ENCODE measurements around the gene PRKAG1.

The PRKAG1 gene

DNA sequence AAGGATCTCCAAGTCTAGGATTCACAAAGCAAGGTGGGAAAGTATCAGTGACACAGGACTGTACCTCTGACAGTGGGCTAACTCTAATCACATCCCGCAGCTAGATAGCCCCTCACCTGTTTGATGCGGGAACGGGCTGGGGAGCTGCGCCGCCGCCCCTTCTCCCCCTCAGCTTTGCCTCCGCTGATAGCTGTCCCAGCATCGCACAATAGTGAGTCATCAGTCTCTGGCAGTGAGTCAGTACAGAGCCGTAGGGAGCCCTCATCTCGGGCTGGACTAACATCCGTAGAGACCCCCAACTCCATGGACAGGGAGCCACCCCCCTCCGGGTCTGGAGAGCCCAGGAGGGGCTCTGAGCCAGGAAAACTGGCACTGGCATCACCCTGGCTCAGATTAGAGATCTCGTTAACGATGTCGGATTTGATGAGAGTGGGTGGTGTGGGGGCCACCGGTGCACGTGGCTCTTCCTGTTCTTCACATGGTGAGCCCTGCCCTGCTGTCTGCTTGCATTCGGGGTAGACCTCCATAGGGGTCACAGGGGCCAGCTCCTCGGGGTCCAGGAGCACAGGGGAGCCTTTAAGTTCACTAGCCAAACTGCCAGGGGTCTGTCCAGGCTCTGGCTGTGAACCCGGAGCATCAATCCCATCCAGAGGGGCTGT, 31.1 kb upstream of the PRKAG1 start:
- peak; percentile 50 for DNase-seq

DNA sequence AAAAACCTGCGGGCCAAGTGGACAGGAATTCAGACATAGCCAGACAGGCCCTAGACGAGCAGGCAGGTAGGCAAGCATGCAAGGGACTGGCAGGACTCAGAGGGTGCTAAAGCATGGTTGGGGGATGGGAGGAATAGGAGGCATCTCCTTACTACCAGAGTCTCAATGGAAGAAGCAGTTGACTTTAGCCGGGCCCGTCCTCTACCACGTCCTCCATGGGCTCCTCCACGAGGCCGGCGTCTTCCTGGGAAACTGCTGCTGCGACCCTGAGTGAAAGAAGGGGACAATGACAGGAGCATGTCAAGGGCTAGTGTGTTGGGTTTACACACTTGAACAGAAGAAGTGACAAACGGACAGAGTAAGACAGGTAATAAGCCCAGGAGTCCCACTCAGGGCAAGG, 30.4 kb upstream of the PRKAG1 start:
- DNase-seq: no peak

- DNase-seq: no peak
Observed at GRCh38 chr12:49046129-49046895, 27.7 kb upstream of the PRKAG1 start.

DNA sequence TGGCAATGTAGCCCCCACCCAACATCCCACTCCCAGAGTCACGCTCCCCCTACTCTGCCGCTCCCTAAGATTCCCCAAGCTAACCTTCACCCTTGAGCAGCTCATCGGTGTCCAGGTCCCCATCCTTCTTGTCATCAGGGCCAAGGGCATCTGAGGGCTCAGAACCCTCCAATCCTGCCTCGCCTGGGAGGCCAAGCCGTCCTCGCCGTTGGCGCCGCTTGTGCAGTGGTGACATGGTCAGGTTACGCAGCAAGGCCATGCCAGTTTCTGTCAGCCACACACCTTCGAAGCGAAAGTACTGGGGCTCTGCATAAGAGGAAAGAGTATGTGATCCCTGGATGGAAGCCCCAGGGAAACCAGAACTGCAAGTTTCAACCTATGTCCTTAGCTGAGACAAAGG, 26.1 kb upstream of the PRKAG1 start:
- DNase-seq: no peak

DNA sequence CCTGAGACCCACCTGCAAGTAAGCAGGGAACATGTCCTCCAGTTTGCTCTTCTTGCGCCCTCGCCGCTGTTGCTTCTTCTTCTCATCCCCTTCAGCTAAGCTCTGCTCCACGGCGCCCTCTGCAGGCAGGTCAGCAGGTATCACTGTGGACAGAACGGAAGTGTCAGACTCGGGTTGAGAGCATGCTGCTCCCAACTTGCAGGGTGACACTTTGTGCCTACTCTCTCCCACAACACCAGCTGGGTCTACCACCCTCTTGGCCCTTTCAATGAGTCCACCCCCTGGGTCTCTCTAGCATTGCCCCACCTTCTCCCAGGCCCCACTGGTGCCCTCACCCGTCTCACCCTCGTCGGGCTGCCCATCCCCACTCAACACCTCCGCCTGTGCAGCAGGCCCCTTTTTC, 25.3 kb upstream of the PRKAG1 start:
- peak; percentile 52 for DNase-seq

DNA sequence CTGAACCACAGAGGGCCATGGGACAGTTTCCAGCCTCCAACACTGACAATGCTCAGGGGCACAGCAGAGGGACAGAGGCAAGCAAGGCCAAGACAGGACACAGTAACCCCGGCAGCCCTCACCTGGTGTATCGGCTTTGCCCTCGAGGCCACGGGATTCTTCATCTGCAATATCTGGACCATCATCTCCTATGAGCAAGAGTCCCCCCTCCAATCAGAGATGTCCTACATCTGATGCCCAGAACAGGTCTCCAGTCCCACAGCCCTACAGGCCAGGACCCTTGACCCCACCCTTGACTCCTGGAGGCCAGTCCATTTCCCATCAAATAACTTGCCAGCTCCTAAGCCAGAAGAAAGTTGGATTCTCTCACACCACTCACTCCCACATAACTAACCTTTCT, 24.7 kb upstream of the PRKAG1 start:
- no peak for DNase-seq

DNA sequence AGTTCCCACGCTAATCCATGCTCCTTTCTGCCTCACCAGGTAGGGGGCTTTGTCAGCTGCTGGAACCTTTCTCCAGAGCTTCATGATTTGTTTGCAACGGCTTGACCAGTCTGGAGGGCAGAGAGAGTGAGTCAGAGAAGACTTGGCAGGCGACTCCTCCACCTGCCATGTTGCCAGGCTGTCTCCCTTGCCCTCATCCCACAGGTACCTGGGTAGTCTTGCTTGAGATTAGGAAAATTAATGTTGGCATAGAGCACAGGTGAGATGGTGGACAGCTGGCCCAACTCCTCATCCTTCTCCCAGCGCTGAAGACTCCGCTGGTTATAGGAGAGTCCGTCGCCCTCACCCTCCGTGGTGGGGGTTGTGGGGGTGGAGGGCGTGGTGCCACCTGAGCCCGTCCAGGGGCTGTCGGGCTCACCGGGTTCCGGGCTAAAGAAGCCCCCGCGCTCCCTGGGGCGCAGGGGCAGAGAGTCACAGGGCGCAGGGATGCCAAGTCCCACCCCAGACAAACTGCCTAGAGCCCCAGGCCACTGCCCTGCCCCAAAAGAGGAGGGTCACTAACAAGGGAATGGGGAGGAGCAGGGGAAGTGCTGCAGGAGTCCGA, 23.4 kb upstream of the PRKAG1 start:
- DNase-seq: no peak

GRCh38 chr12:49041036-49041880, 22.7 kb upstream of the PRKAG1 start:
- no peak for DNase-seq

GRCh38 chr12:49040364-49040855, 21.8 kb upstream of the PRKAG1 start:
- no peak for DNase-seq

DNA sequence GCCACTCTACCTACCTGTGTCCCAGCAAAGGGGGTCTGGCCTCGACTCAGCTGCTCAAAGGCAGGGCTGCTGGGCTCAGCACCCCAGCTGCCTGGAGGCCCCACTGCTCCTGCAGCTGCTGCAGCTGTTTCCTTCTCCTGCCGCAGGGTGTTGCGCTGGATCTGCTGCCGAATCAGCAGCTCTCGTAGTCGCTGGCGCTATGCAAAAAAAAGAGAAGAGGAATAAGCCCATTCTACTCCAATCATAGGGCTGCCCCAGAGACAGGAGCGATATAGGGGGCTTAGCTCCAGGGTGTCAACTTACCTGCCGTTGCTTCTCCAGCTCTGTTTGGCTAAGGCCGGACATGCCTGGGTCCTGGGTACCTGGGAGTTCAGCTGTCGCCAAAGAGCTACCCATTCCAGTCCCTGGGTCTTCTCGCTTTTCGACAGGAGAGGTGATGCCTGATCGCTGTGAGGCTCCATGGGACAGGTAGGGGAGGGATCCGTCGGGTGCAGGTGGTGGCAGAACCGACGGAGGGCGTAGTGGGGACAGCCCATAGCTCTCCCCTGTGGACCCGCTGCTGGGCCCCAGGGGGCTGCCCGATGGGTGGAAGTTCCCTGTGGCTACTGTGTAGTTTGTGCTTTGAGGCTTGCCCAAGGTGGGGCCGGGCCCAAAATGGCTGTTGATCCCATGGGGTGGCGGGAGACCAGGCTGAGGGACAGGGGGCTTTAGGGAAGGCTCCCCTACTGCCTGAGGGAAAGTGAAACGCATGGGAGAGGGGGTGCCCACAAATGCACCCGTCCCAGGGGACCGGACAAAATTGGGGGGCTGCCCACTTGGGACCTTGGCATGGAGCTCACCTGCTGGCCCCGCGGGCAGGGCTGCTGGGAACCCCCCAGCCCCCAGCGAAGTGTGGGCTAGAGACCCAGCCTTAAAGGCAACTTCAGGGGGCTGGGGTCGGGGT, 21.1 kb upstream of the PRKAG1 start:
- no peak for DNase-seq

DNA sequence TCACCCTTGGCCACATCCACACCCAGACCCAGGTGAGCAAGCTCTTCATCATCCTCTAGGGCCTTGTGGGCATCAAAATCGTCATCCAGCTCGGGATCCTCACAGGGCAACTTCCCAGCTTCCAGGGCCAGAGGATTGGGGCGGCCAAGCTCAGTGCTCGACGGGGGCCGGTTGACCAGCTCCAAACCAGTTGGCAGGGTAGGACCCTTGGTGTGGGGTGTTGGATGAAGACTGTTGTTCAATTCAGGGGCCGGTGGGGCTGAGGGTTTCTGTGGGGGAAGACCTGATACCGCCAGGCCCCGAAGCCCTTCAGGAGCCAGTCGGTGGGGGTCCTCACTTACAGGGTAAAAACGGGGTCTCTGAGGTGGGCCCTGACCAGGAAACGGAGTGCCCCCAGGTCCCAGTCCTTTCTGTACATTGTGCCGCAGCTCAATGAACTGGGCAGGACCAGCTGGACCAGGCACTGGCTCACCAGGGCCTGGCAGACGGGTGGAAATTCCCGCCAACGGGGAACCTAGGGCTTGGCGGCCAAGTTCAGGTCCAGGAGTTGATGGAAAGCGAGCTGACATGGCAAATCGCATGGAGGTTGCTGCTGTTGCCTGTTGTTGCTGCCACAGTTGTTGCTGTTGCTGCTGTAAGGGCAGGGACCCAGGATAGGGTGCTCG, 19.8 kb upstream of the PRKAG1 start:
- DNase-seq: no peak

DNA sequence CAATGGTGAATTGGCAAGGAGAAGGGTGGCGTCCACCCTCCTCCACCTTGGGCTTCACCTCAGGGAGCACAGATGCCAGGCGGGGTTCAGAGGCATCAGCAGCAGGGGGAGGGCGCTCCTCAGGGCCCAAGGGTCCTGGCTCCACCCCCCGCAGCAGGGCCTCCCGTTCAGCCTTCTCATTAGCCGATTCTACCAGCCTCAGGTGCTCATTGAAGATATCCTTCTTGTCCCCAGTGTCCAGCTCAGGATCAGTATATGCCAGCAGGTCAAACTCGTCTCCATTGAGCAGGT, 19.3 kb upstream of the PRKAG1 start:
- no peak for DNase-seq

DNA sequence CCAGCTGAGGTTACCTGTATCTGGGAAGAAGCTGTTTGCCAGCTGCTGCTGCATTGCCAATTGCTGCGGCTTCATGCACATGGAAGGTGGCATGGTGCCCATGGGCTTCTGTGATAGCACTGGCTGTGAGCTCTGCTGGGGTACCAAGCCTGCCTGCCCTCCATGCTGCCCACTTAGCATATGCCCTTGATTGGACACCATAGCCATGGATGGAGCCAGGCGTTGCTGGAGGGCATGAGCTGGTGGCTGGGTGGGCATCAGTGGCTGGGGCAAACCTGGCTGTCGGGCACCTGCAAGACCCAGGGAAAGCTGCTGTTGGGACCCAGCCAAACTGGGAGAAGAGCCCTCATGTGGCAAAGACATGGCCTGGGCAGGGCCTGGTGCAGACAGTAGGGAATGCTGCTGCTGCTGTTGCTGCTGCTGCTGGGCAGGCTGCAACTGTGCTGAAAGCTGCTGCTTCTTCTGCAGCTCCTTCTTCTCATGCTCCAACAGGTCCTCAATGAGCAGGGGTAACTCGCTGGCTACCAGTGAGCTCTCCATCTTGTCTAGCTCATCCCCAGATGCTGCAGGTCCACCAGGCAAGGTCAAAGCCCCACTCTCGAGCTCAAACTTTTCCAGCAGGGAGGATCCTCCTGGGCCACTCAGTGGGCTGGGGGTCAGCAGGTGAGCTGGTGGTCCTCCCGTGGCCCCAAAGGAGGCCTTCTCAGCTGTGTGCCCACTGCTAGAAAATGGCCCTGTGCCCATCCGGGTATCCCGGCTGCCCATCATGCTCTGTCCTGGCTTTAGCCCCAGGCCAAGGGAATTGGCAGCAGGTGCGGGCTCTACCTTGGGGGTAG, 18.8 kb upstream of the PRKAG1 start:
- no peak for DNase-seq

- DNase-seq: no peak
Observed at GRCh38 chr12:49036029-49036428, 17.5 kb upstream of the PRKAG1 start.

DNA sequence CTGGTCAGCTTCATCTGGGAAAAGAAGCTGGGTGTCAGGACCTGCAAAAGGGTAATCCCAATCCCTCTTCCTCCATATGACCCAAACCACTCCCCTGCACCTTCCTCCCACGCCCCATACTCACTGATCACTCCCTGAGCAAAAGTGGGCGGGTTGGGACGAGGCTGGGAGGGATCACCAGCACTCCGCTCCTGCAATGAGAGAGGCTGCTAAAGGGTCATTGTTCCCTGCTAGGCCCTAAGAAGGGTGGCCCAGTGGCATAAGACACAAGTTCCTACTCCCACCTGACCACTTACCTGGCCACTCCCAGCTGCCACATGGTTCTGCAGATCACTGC, 15.7 kb upstream of the PRKAG1 start:
- no peak for DNase-seq

GRCh38 chr12:49033611-49034285, 15.2 kb upstream of the PRKAG1 start:
- no peak for DNase-seq

DNA sequence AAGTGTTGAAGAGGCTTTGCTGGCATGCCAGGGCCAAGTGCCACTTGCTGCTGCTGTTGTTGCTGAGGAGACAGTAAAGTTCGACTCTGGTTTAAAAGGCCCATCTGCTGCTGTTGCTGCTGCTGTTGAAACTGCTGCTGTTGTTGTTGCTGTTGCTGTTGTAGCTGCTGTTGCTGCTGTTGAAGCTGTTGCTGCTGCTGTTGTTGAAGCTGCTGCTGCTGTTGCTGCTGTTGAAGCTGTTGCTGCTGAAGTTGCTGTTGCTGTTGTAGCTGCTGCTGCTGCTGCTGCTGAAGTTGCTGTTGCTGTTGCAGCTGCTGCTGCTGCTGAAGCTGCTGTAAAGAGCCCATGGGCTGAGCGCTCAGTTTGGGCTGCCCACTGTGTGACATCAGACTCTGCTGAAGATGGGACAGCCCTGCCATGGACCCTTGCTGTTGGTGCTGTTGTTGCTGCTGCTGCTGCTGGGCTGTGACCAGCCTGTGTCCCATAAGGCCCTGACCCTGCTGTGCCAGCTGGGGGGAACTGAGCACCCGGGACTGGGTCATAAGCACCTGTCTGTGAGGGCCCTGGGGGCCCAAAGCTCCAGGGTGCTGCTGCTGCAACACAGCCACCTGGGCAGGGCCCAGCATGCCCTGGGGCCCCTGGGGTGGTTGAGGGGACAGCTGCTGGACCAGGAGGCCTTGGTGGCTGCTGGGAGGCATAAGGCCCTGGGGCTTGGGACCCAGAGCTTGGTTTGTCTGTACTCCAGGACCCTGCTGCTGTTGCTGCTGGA, 14.3 kb upstream of the PRKAG1 start:
- no peak for DNase-seq

DNA sequence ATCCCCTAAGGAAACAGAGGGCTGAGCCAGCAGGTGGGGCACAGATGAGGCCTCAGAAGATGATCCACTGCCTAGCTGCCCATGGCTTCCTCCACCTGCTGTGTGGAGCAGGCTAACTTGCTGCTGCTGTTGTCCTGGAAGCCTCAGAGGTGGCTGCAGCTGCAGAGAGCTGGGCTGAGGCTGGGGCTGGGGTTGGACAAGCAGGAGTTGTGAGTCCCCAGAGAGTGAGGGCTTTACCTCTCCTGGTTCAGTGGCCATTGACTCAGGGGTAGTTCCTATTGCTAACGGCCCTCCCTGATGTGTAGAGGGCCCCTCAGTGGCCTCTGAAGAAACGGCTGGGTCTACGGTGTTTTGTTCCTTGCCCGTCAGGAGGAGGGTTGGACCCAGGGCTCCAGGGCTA, 13.7 kb upstream of the PRKAG1 start:
- DNase-seq: no peak

DNA sequence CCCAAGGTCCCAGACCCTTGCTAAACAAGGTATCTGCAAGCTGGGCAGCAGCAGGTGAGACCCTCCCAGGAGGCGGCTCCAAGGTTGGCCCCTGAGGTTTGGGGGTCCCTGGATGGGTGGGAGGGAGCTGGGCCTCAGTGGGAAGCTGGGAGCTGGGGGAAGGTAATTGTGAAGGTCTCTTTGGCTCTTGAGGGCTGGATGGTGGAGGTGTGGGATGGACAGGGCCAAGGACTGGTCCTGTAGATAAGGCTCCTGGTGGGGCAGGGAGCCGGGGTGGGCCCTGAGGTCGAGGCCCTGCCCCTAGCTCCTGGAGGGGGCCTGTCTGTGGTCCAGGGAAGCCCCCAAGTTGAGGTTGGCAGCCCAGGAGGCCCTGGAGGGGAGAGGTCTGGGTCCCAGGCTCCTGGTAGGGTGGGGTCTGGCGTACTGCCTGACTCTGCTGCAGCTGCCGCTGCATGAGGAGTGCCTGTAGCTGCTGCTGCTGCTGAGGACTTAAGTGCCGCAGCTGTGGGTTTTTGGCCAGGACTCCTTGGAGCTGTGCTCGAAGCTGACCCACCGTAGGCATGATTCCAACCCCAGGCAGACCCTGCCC, 13.1 kb upstream of the PRKAG1 start:
- no peak for DNase-seq
